SK-N-SH treated with all-trans-retinoic acid at 6 μM for 48 hours (cell line): ENCODE measurements around the gene STN1.

ENCODE experiments used
- RARB ChIP-seq: fragments of 250-450 bp; sonication (Bioruptor Pico); IDR thresholded peaks from 2 replicates; pipeline ENCODE4 v1.8.0; 2021; ENCODE audit warnings: mild to moderate bottlenecking, moderate library complexity
- ZFP3 ChIP-seq: fragments of 250-450 bp; sonication (Bioruptor Pico); IDR thresholded peaks from 2 replicates; pipeline ENCODE4 v1.5.0; 2020; ENCODE audit warnings: mild to moderate bottlenecking, moderate library complexity
- ZNF8 ChIP-seq: fragments of 450-650 bp; formaldehyde crosslinking; IDR thresholded peaks from 2 replicates; pipeline ENCODE4 v1.5.0; 2020; ENCODE audit warnings: mild to moderate bottlenecking, moderate library complexity
- TF ChIP-seq, protein P1 (sequence below): fragments of 250-450 bp; sonication (Bioruptor Pico); IDR thresholded peaks from 2 replicates; pipeline ENCODE4 v1.5.1; 2020; ENCODE audit warnings: low read depth, mild to moderate bottlenecking, moderate library complexity
- TF ChIP-seq, protein P2 (sequence below): fragments of 250-450 bp; sonication (Bioruptor Pico); IDR thresholded peaks from 2 replicates; pipeline ENCODE4 v1.8.0; 2020; ENCODE audit warnings: mild to moderate bottlenecking, moderate library complexity, borderline replicate concordance
- TF ChIP-seq, protein P3 (sequence below): fragments of 250-450 bp; sonication (Bioruptor Pico); IDR thresholded peaks from 2 replicates; pipeline ENCODE4 v1.5.1; 2021; ENCODE audit warnings: mild to moderate bottlenecking, moderate library complexity
- TF ChIP-seq, protein P4 (sequence below): fragments of 250-450 bp; sonication (Bioruptor Pico); IDR thresholded peaks from 2 replicates; pipeline ENCODE4 v1.5.0; 2020; ENCODE audit warnings: mild to moderate bottlenecking, moderate library complexity
- TF ChIP-seq, protein P5 (sequence below): fragments of 250-450 bp; sonication (Bioruptor Pico); IDR thresholded peaks from 2 replicates; pipeline ENCODE4 v1.8.0; 2021; ENCODE audit warnings: low read depth, mild to moderate bottlenecking, moderate library complexity, borderline replicate concordance

DNA sequence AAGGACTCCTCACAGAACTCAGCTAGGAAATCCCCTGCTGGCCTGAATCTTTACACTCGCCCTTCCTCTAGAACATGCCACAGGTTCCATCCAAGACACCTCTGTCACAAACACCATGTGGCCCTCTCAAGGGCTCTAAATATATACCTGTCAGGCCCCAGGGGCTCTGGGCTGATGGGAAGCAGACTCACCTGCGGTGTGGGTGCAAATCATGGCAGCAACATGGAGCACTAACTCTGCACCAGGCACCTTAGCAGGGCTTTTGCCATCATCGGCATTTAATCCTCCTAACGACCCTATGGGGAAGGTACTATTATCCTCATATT, 80.0 kb downstream of the STN1 start:
- TF ChIP-seq RARB = no peak
- TF ChIP-seq, protein P1, sequence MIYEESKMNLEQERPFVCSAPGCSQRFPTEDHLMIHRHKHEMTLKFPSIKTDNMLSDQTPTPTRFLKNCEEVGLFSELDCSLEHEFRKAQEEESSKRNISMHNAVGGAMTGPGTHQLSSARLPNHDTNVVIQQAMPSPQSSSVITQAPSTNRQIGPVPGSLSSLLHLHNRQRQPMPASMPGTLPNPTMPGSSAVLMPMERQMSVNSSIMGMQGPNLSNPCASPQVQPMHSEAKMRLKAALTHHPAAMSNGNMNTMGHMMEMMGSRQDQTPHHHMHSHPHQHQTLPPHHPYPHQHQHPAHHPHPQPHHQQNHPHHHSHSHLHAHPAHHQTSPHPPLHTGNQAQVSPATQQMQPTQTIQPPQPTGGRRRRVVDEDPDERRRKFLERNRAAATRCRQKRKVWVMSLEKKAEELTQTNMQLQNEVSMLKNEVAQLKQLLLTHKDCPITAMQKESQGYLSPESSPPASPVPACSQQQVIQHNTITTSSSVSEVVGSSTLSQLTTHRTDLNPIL = no peak
- TF ChIP-seq ZFP3 (CRISPR knock-in tag) = no peak
- TF ChIP-seq, protein P2, sequence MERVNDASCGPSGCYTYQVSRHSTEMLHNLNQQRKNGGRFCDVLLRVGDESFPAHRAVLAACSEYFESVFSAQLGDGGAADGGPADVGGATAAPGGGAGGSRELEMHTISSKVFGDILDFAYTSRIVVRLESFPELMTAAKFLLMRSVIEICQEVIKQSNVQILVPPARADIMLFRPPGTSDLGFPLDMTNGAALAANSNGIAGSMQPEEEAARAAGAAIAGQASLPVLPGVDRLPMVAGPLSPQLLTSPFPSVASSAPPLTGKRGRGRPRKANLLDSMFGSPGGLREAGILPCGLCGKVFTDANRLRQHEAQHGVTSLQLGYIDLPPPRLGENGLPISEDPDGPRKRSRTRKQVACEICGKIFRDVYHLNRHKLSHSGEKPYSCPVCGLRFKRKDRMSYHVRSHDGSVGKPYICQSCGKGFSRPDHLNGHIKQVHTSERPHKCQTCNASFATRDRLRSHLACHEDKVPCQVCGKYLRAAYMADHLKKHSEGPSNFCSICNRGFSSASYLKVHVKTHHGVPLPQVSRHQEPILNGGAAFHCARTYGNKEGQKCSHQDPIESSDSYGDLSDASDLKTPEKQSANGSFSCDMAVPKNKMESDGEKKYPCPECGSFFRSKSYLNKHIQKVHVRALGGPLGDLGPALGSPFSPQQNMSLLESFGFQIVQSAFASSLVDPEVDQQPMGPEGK (CRISPR knock-in tag) = no peak
- TF ChIP-seq, protein P3, sequence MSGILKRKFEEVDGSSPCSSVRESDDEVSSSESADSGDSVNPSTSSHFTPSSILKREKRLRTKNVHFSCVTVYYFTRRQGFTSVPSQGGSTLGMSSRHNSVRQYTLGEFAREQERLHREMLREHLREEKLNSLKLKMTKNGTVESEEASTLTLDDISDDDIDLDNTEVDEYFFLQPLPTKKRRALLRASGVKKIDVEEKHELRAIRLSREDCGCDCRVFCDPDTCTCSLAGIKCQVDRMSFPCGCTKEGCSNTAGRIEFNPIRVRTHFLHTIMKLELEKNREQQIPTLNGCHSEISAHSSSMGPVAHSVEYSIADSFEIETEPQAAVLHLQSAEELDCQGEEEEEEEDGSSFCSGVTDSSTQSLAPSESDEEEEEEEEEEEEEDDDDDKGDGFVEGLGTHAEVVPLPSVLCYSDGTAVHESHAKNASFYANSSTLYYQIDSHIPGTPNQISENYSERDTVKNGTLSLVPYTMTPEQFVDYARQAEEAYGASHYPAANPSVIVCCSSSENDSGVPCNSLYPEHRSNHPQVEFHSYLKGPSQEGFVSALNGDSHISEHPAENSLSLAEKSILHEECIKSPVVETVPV (CRISPR knock-in tag) = no peak
- TF ChIP-seq, protein P4, sequence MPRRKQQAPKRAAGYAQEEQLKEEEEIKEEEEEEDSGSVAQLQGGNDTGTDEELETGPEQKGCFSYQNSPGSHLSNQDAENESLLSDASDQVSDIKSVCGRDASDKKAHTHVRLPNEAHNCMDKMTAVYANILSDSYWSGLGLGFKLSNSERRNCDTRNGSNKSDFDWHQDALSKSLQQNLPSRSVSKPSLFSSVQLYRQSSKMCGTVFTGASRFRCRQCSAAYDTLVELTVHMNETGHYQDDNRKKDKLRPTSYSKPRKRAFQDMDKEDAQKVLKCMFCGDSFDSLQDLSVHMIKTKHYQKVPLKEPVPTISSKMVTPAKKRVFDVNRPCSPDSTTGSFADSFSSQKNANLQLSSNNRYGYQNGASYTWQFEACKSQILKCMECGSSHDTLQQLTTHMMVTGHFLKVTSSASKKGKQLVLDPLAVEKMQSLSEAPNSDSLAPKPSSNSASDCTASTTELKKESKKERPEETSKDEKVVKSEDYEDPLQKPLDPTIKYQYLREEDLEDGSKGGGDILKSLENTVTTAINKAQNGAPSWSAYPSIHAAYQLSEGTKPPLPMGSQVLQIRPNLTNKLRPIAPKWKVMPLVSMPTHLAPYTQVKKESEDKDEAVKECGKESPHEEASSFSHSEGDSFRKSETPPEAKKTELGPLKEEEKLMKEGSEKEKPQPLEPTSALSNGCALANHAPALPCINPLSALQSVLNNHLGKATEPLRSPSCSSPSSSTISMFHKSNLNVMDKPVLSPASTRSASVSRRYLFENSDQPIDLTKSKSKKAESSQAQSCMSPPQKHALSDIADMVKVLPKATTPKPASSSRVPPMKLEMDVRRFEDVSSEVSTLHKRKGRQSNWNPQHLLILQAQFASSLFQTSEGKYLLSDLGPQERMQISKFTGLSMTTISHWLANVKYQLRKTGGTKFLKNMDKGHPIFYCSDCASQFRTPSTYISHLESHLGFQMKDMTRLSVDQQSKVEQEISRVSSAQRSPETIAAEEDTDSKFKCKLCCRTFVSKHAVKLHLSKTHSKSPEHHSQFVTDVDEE (CRISPR knock-in tag) = no peak
- no peak for TF ChIP-seq ZNF8 (CRISPR knock-in tag)
- TF ChIP-seq, protein P5, sequence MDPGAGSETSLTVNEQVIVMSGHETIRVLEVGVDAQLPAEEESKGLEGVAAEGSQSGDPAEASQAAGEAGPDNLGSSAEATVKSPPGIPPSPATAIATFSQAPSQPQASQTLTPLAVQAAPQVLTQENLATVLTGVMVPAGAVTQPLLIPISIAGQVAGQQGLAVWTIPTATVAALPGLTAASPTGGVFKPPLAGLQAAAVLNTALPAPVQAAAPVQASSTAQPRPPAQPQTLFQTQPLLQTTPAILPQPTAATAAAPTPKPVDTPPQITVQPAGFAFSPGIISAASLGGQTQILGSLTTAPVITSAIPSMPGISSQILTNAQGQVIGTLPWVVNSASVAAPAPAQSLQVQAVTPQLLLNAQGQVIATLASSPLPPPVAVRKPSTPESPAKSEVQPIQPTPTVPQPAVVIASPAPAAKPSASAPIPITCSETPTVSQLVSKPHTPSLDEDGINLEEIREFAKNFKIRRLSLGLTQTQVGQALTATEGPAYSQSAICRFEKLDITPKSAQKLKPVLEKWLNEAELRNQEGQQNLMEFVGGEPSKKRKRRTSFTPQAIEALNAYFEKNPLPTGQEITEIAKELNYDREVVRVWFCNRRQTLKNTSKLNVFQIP (CRISPR knock-in tag) = no peak
